ENCODE results near the gene CREB5. TPM values are rescaled to one million over a fixed set of nuclear protein-coding genes. Genes with fewer than 3 reads are reported as not detected.

CREB5 gene
- total and polyA plus RNA-seq, 2 donors from 2014 or later = 3.4 to 27.2 TPM

DNA sequence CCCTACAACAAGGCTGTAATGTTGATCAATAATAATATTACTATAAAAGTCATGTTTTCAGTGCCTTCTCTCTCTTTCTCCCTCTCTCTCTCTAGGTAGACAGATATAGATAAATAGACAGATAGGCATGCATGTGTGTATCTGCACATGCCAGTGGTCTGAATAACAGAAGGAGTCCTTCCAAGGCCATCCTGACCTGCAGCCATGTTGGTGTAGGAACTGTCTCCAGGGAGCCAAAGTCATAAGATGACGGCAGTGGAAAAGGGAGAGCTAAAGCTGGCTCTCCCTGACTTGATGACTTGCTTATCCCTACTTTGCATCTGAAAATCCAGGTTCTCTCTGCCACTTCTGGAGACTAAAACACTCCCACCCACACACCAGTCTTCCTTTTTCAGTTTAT, 432.8 kb downstream of the CREB5 start:
- intact Hi-C loops (cut with DNase I) = no loop called here
- no peak overlapping the region for H3K4me3 ChIP-seq (ENCODE audit: low read length in 3 of 3)
- FAIRE-seq = no peak
- H3K36me3 ChIP-seq (ENCODE audit: control insufficient read depth in 2 of 3, insufficient read depth in 3 of 3, low read length in 3 of 3) = no peaks in the 10 kb centered on the region
- TF ChIP-seq CTCF (IDR thresholded peaks at IDR 0.05; ENCODE audit: borderline replicate concordance, extremely low read depth, insufficient read depth) = no peak
- no peaks in the 10 kb centered on the region for H3K27me3 ChIP-seq (ENCODE audit: control insufficient read depth, insufficient read depth, low read length)
- H3K9ac ChIP-seq (ENCODE audit: low read length in 3 of 3) = no peak overlapping the region
- DNase-seq = no peak
- no peaks in the 10 kb centered on the region for H3K4me1 ChIP-seq (ENCODE audit: control insufficient read depth in 2 of 3, insufficient read depth in 2 of 3, low read depth in 1 of 3, low read length in 3 of 3)
- no peaks in the 10 kb centered on the region for H3K9me3 ChIP-seq (ENCODE audit: control insufficient read depth in 2 of 3, insufficient read depth in 1 of 3, low read length in 3 of 3)
- H3K27ac ChIP-seq (ENCODE audit: low read depth in 2 of 2, low read length in 2 of 2) = no peak overlapping the region

DNA sequence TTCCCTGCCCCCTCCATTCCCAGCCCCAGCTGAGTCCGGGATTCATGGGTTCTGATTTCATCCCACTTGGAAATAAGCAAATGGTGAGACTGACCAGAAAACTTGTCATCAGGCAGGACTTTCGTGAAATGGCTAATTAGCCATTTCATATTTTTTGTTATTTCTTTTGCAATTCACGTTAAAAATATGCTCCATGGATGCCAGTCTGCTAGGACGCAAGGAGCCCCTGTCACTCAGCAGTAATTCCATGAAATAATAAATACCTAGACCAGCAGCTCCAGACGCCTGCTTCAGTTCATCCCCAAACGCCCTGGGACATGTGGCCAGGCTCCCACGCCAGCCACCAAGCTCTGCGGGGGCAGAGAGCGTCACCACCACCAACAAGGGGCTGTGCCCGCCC, 434.9 kb downstream of the CREB5 start:
- intact Hi-C loops (cut with DNase I) = no loop called here
- H3K9ac ChIP-seq (ENCODE audit: low read length in 3 of 3) = no peak overlapping the region
- H3K4me1 ChIP-seq (ENCODE audit: control insufficient read depth in 2 of 3, insufficient read depth in 2 of 3, low read depth in 1 of 3, low read length in 3 of 3) = no peaks in the 10 kb centered on the region
- H3K36me3 ChIP-seq (ENCODE audit: control insufficient read depth in 2 of 3, insufficient read depth in 3 of 3, low read length in 3 of 3) = no peaks in the 10 kb centered on the region
- no peaks in the 10 kb centered on the region for H3K9me3 ChIP-seq (ENCODE audit: control insufficient read depth in 2 of 3, insufficient read depth in 1 of 3, low read length in 3 of 3)
- H3K27me3 ChIP-seq (ENCODE audit: control insufficient read depth, insufficient read depth, low read length) = no peaks in the 10 kb centered on the region
- no peak overlapping the region for H3K27ac ChIP-seq (ENCODE audit: low read depth in 2 of 2, low read length in 2 of 2)
- FAIRE-seq (no peak), DNase-seq (no peak)
- no peak for TF ChIP-seq CTCF (IDR thresholded peaks at IDR 0.05; ENCODE audit: borderline replicate concordance, extremely low read depth, insufficient read depth)
- no peak overlapping the region for H3K4me3 ChIP-seq (ENCODE audit: low read length in 3 of 3)

GRCh38 chr7:28847681-28848080, 435.4 kb downstream of the CREB5 start:
- Histone ChIP-seq H3K9me3 (ENCODE audit: control insufficient read depth in 2 of 3, insufficient read depth in 1 of 3, low read length in 3 of 3) (no peaks in the 10 kb centered on the region), H3K9ac (ENCODE audit: low read length in 3 of 3) (no peak overlapping the region), H3K36me3 (ENCODE audit: control insufficient read depth in 2 of 3, insufficient read depth in 3 of 3, low read length in 3 of 3) (no peaks in the 10 kb centered on the region), H3K27me3 (ENCODE audit: control insufficient read depth, insufficient read depth, low read length) (no peaks in the 10 kb centered on the region), H3K27ac (ENCODE audit: low read depth in 2 of 2, low read length in 2 of 2) (no peak overlapping the region), H3K4me3 (ENCODE audit: low read length in 3 of 3) (no peak overlapping the region), H3K4me1 (ENCODE audit: control insufficient read depth in 2 of 3, insufficient read depth in 2 of 3, low read depth in 1 of 3, low read length in 3 of 3) (no peaks in the 10 kb centered on the region)
- DNase-seq = no peak
- intact Hi-C loops (cut with DNase I) = no loop called here
- no peak for FAIRE-seq
- no peak for TF ChIP-seq CTCF (IDR thresholded peaks at IDR 0.05; ENCODE audit: borderline replicate concordance, extremely low read depth, insufficient read depth)

DNA sequence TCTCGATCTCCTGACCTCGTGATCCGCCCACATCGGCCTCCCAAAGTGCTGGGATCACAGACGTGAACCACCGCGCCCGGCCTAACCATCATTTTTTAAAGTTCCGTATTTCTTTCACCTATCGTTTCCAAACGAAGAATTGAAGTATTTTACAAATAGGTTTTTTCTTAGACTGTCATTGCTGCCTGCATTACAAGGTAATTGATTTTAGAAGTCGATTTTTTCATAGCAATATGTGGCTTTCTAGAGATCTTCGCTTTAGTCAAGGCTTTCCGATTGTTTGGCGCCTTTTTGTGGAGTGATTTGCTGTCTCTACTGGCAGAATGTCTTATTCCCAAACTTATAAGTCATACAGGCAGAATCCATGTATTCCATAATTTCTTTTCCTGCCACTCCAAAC, 436.6 kb downstream of the CREB5 start:
- FAIRE-seq (no peak), DNase-seq (no peak)
- Histone ChIP-seq H3K27me3 (ENCODE audit: control insufficient read depth, insufficient read depth, low read length) (no peaks in the 10 kb centered on the region), H3K36me3 (ENCODE audit: control insufficient read depth in 2 of 3, insufficient read depth in 3 of 3, low read length in 3 of 3) (no peaks in the 10 kb centered on the region), H3K4me1 (ENCODE audit: control insufficient read depth in 2 of 3, insufficient read depth in 2 of 3, low read depth in 1 of 3, low read length in 3 of 3) (no peaks in the 10 kb centered on the region), H3K9ac (ENCODE audit: low read length in 3 of 3) (no peak overlapping the region), H3K27ac (ENCODE audit: low read depth in 2 of 2, low read length in 2 of 2) (no peak overlapping the region), H3K9me3 (ENCODE audit: control insufficient read depth in 2 of 3, insufficient read depth in 1 of 3, low read length in 3 of 3) (no peaks in the 10 kb centered on the region), H3K4me3 (ENCODE audit: low read length in 3 of 3) (no peak overlapping the region)
- no peak for TF ChIP-seq CTCF (IDR thresholded peaks at IDR 0.05; ENCODE audit: borderline replicate concordance, extremely low read depth, insufficient read depth)
- intact Hi-C loops (cut with DNase I) = no loop called here
